Lower leg skin (tissue), 4 donors: ENCODE results near the gene MAST4. TPM values are rescaled to one million over a fixed set of nuclear protein-coding genes. Genes with fewer than 3 reads are reported as not detected.

ENCODE experiments used
- DNase-seq, 2 donors: peaks; one replicate each; pipeline ENCODE4 v3.0.0-alpha.2; 2019; ENCODE audit warnings: low spot score in 2 of 2
- H3K4me3 ChIP-seq: fragments of 200-600 bp; sonication (generic); 2 replicates; pipeline ENCODE4 v1.5.1; 2017; ENCODE audit warnings: mild to moderate bottlenecking, low read depth; ENCODE audit not compliant: poor library complexity, severe bottlenecking
- POLR2A ChIP-seq, 2 donors: fragments of 450-650 bp; IDR thresholded peaks; one replicate each; pipeline ENCODE4 v1.6.1; 2016 to 2017; ENCODE audit warnings: antibody characterized with exemption in 2 of 2, mild to moderate bottlenecking in 1 of 2, moderate library complexity in 1 of 2
- WGBS, 2 donors: methylation state at CpG; one replicate each; pipeline ENCODE4 v1.1.5; 2018; 5-methylcytosine and 5-hydroxymethylcytosine counted together
- intact Hi-C: fragments of 100-400 bp; cut with DNase I; formaldehyde crosslinking; loops from one replicate; pipeline ENCODE4 v1.15.0; 2023; ENCODE audit warnings: low total_unique reads
- total RNA-seq, 4 donors: library from RNA; depleted of rRNA; stranded (reverse); fragments of >200 nt; gene quantifications; one replicate each; pipeline ENCODE4 v1.1.0, GENCODE V29; 2016
- TF ChIP-seq, protein P1 (sequence below), 3 donors: fragments of 450-650 bp; IDR thresholded peaks; one replicate each; pipeline ENCODE4 v1.5.1; 2016; ENCODE audit warnings: antibody characterized with exemption in 3 of 3, mild to moderate bottlenecking in 3 of 3, moderate library complexity in 2 of 3

Gene MAST4
- total RNA-seq, 4 donors from 2014 or later: 49.0 to 109 (median 55.5) TPM

DNA sequence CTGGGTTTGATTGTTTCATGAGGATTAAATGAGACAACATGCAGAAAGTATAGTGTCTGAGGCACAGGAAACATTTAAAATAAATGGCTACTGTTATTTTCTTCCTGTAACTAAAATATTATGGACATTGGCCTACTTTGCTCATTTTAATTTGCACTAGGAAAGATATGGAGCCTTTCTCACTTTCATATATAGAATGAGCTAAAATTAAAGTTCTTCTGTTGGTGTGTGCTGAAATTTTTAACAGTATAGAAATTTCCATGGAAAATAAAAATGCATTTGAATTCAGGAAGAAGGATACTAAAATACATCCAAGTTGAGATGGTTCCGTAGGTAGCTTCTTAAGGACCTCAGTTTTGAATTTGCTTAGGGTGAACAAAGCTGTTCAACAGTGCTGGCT is 131.9 kb downstream of the MAST4 start:
- TF ChIP-seq POLR2A (IDR thresholded peaks at IDR 0.05): no peak
- TF ChIP-seq, protein P1, sequence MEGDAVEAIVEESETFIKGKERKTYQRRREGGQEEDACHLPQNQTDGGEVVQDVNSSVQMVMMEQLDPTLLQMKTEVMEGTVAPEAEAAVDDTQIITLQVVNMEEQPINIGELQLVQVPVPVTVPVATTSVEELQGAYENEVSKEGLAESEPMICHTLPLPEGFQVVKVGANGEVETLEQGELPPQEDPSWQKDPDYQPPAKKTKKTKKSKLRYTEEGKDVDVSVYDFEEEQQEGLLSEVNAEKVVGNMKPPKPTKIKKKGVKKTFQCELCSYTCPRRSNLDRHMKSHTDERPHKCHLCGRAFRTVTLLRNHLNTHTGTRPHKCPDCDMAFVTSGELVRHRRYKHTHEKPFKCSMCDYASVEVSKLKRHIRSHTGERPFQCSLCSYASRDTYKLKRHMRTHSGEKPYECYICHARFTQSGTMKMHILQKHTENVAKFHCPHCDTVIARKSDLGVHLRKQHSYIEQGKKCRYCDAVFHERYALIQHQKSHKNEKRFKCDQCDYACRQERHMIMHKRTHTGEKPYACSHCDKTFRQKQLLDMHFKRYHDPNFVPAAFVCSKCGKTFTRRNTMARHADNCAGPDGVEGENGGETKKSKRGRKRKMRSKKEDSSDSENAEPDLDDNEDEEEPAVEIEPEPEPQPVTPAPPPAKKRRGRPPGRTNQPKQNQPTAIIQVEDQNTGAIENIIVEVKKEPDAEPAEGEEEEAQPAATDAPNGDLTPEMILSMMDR (IDR thresholded peaks at IDR 0.05): no peak
- no peak overlapping the region for H3K4me3 ChIP-seq
- DNase-seq: no peak
- 94 to 96% methylated on average over 1 of the region's 1 CpG for WGBS, 2 donors
- intact Hi-C loops: no loop called here

DNA sequence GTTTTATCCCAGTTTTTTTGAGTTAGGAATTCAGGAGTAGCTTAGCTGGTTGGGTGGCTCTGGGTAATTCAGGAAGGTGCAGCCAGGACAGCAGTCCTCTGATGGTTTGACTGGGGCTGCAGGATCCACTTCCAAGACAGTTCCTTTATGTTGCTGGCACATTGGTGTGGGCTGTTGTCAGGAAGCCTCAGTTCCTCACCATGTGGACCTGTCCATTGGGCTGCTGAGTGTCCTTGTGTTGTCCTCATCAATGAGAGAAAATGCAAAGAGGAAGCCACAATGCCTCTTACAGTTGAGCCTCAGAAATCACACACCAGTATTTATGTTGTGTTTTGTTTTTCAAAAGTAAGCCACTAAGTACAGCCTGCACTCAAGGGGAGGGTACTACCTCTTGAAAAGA is 140.9 kb downstream of the MAST4 start:
- intact Hi-C loops: no loop called here
- no peak for TF ChIP-seq POLR2A (IDR thresholded peaks at IDR 0.05)
- no peak overlapping the region for H3K4me3 ChIP-seq
- DNase-seq: no peak

DNA sequence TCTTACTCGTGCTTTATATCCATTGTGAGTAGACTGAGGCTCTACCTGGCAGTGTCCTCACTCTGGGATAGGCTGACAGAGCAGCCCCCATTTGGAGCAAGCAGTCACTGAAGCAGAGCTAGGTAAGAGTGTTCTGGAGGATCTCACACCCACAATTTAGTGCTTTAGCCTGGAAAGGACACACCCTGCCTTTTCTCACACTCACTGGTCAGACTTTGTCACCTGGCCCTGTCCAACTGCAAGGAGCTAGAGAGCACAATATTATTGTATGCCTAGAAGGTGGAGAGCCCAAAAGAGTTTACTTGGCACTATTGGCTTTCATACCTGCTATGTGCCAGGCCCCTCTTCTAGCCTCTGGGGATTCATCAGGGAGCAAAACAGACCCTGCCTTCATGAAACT is 141.9 kb downstream of the MAST4 start:
- intact Hi-C loops: no loop called here
- no peak overlapping the region for H3K4me3 ChIP-seq
- TF ChIP-seq, protein P1 (IDR thresholded peaks at IDR 0.05): no peak
- no peak for TF ChIP-seq POLR2A (IDR thresholded peaks at IDR 0.05)
- WGBS, 2 donors: 91 to 100% methylated on average over 1 of the region's 1 CpG
- DNase-seq: no peak

DNA sequence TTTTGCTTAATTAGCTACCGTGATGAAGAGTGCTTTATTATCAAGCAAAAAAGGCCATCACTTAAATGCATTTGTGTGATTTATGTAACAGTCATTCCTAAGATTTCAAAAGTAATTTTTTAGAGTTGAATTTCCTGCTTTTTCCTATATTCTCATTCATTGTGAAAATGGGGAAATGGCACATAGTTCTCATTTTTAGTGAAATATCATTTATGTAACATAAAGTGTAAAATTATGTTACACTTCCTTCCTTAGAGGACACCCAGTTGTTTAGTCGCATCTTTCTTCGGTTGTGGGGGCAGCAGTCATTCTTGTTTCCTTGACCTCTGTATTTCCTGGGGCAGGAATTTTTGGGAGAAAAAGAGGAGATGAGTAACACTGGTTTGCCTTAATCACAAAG is 142.8 kb downstream of the MAST4 start:
- no peak for DNase-seq
- H3K4me3 ChIP-seq: no peak overlapping the region
- intact Hi-C loops: no loop called here
- 81 to 86% methylated on average over 3 of the region's 3 CpGs for WGBS, 2 donors
- no peak for TF ChIP-seq POLR2A (IDR thresholded peaks at IDR 0.05)
- TF ChIP-seq, protein P1 (IDR thresholded peaks at IDR 0.05): no peak

DNA sequence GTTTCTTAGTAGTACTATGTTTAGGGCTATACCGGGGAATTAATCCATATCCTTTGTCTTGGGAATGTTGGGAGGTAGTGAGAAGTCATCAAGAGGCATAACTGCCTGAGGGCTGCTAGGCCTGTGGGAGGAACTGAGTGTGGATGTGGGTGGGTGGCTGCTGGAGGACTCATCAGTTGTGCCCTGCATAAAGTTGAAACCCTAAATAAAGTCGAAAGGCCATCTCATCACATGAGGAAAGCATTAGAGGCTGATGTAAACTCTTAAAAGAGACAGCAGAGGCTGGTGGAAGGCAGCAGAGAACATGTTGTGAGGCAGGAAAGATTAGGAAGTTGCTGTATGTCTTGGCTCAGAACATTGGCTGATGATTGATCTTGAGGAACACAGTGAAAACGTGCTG is 143.8 kb downstream of the MAST4 start:
- H3K4me3 ChIP-seq: no peak overlapping the region
- intact Hi-C loops: no loop called here
- no peak for TF ChIP-seq POLR2A (IDR thresholded peaks at IDR 0.05)
- TF ChIP-seq, protein P1 (IDR thresholded peaks at IDR 0.05): no peak
- WGBS, 2 donors: 41 to 43% methylated on average over 3 of the region's 3 CpGs
- no peak for DNase-seq

DNA sequence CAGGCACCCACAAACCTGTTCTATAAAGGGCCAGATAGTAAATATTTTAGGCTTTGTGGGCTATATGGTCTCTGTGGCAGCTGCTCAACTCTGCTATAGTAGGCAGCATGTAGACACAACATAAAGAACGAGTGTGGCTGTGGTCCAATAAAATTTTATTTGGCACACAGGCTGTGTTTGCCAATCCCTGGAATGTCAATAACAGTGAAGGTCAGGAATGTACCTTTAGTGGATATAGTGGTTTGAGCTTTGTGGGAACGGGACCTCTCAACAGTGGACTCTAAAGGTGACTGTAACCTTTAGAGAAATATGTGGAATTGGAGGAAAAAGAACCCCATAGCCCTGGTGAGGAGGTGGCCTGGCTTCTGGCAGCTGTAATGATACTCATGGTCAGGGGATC is 145.2 kb downstream of the MAST4 start:
- DNase-seq: no peak
- no peak overlapping the region for H3K4me3 ChIP-seq
- 78 to 91% methylated on average over 2 of the region's 2 CpGs for WGBS, 2 donors
- TF ChIP-seq, protein P1 (IDR thresholded peaks at IDR 0.05): no peak
- TF ChIP-seq POLR2A (IDR thresholded peaks at IDR 0.05): no peak
- intact Hi-C loops: no loop called here
